Stimulated activated CD8-positive, alpha-beta memory T cell treated with anti-CD3 and anti-CD28 coated beads, Interleukin-7, amount 100 ng/mL, for 1 hour (primary cell): ENCODE measurements around the gene PEA15.
A peak's percentile ranks its signal among the peaks of the same experiment; 100 is the strongest.

Experiments
- DNase-seq, 2 donors: peaks; one replicate each; pipeline ENCODE4 v3.0.0-alpha.2; 2020; ENCODE audit warnings: low read depth in 2 of 2

Gene PEA15

DNA sequence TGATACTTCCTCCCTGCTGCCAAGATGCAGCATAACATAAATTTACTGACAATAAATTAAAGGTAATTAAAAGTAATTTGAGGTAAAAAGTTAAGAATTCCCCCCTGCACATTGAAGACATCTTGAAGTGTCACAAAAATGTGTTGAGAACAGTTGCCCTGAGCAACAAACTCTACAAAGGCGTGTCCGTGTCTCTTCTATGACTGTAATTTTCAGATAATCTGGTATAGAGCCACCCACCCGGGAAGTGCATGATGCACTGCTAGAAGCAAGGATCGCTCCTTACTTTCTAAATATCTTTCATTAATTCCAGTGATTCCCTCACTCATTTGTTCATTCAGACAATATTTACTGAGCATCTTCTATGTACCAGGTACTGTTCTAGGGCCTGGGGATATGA, 25.8 kb upstream of the PEA15 start:
- no peak for DNase-seq

DNA sequence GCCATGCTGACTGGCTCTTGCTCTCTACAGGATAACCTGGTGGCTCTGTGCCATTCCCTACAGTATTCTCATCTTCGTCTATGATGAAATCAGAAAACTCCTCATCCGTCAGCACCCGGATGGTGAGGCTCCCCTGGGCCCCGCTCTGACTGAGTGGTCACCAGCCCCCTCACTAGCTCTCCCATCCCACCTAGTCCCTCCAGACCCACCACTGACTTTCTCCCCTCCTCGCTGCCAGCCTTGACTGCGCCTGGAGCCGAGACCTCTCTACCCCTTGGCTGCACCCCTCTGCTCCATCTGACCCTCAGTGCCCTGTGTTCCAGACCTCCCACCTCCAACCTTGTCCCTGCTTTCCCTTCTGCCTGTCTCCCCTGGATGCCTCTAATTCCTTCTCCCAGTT, 18.9 kb upstream of the PEA15 start:
- DNase-seq, result no peak

DNA sequence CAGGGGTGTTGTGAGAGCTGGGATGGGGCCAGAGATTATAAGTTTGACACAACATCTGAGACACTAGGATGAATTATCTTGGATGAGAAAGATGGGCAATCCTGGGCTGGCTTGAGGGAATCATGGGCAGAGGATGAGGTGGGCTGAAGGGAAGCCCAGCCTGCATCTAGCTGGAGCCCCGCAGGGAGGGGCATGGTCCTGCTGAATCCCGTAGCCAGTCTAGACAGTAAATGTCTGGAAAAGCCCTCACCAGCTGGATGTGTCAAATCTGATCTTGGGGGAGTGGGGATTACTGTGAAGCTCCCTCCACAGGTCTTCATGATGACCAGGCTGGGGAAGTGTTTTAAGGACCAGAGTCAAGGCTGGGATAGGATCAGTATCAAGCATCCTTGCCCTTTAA, 18.5 kb upstream of the PEA15 start:
- no peak for DNase-seq

DNA sequence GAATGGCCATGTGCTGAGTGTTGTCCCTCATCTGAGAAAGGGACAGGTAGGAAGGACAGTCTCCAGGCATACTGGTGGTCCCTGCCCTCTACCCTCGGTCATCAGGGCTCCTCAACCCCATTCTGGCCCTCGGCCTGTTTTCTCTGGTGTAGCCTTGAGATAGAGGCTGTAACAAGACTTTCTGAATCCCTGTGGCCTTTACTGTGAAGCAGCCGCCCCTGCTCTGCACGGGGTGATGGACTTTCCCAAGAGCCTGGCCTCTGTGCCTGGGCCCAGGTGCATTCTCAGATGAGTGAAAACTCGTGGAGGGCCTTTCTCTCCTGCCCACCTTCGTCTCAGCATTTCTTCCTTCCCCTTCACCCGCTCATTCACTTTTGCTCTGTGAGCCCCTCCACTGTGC, 17.8 kb upstream of the PEA15 start:
- DNase-seq, result no peak

DNA sequence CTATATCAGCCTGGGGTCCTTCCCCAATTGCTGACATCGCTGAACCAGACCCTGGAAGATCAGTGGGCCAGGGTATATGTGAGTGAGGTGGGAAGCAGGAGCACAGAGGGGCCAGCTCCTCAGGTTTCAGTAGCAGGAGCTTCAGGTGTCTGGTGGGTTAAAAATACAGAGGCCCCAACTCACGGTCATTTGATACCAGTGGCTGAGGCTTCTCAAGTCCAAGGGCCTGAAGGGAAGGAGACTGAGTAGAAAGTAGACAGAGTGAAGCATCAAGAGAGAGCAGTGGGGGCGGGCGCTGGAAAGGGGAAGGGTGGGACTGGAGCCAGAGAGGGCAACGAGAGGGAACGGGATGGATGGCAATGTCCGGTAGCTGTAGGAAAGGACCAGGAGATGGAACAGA, 16.8 kb upstream of the PEA15 start:
- no peak for DNase-seq

DNA sequence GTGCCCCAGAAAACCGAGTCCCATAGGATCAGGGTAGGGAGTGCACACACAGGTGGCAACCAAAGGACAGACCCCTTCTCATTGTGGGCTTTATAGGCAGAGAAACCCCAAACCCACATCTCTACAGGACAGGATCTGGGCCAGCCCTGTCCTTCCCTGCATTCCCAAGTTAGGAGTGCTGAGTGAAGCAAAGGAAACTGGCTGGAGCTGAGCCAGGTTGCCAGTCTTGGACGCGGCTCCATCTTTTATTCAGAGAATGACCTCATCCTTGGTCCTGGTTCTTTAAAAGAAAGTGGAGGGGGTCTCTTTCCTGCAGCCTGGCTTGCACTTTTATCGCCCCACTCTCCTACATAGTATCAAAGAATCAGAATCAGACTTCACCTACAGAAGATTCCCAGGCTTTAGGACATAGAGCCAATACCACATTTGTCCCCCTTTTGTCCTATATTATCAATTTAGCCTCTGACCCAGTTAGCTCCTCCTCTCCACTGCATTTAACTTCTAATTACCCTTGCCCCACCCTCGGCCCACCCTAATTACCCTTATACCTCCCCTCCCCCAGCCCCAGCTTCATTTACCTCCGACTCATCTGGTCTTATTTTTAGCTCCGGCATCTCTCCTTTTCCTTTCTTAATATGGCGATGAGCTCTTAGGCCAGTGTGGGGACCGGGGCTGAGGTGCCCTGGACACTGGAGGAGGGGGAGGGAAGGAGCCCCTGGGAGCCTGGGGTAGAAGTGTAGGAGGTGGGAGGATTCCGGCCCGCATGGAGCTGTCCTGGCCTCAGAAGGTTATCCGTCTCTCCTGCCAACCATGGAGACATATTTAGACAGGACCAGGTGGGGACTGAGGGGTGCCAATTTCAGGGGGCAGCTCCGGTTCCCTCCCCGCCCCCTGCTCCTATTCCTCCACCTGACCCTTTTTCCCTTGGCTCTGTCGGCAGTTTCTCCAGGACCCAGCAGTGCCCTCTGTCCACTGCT, 15.2 kb upstream of the PEA15 start, which contains the start of gene CASQ1:
TSS of gene CASQ1 (plus strand) at position 927 of the 977 bp plus-strand sequence. CDS start 177 bp downstream, outside the sequence.
- DNase-seq, result no peak

DNA sequence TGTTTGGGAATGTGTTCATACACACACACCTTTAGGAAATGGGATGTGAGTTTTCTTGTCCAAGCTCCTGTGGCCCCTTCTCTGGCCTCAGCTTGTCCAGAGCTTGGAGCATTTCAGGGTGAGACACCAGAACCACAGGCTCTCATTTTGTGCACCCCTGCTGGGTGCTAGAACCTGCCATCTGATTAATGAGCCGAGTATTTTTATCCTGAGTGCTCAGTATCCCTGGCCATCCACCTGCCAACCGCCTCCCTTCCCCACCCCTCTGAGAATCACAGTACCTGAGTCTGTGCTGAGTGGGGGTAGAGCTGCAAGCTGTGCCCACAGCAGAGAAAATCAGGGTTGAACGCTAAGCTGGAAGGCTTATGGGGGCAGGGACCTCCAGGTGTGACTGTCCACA, 13.4 kb upstream of the PEA15 start:
- no peak for DNase-seq

DNA sequence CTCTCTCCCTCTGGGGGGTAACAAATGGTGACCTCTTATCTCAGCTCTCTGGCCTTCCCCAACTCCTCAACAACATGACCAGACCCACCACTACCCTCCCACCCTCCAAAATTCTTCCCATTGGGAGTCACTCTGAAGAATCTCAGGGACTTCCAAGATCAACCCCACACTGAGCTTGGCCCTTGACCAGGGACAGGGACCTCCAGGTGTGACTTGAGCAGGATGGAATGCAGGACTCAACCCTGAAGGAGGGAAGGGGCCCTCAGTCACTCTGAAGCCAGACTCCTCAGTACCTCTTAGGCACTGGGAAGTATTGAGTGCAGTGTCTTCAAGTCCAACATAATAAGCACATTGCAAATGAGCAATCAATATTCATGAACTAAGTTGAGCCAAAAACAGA, 12.9 kb upstream of the PEA15 start:
- no peak for DNase-seq

DNA sequence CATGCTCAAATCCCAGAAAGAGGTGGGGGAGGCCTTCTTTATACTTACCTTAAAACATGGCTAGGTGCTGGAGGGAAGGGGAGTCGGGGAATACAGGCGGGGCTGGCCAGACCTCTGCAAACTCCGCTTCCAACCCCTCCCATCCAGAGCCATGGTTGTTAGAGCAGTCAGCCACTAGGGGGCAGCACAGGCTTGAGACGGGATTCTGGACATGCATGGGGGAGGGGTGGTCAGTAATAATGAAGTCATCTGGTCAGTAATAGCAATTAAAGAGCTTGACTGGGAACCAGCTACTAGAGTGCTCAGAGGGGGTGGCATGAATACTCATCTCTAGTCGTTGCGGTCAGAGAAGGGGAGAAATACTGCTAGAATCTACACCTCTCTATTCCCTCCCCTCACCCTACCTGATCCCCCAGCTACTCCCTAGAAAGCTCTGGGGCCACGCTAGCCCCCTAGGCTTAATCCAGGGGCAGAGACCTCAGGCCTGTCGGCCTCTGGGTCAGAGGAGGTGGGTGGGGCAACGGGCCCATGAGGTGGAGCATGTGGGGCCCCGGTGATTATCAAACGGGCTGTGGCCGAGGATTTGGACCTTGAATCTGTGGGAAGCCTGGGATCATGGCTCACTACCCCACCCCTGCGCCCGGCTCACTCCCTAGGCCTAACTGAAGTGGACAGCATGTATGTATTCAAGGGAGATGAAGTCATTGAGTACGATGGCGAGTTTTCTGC, 11.9 kb upstream of the PEA15 start:
- peak; percentile 51 to 71 for DNase-seq

DNA sequence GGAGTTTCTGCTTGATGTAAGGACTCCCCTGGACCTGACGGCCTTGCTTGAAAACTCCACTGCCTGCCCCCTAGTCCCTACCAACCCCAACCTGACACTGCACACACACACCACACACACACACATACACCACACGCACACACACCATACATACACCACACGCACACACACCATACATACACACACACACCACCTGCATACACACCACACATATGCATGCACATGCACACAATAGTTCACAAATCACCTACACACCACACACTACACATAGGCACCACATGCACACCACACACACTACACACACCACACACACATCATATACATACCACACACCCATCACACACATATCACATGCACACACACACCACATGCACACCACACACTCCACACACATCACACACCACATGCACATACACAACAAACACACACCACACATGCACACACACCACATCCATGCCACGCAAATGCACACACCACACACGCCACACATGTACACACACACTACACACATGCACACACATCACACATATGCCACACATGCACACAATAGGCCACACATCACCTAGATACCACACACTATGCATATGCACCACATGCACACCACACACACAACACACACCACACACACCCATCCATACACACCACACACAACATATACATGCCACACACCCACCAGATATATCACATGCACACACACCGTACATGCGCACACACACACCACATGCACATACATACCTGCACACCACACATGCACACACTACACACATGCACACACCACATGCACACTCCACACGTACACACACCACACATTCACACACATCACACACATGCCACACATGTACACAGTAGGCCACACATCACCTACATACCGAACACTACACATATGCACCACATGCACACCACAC, 11.1 kb upstream of the PEA15 start:
- DNase-seq, result no peak

DNA sequence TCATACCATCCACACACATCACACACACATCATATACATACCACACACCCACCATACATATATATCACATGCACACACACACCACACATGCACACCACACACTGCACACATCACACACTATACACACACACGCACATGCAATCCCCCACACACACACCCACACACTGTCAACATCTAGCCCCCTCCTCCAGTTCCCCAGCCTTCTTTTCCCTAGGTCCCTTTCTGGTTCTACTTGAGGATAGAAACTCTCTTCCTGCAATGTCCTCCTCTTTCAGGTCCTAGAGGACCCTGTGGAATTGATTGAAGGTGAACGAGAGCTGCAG, 10.5 kb upstream of the PEA15 start:
- no peak for DNase-seq

DNA sequence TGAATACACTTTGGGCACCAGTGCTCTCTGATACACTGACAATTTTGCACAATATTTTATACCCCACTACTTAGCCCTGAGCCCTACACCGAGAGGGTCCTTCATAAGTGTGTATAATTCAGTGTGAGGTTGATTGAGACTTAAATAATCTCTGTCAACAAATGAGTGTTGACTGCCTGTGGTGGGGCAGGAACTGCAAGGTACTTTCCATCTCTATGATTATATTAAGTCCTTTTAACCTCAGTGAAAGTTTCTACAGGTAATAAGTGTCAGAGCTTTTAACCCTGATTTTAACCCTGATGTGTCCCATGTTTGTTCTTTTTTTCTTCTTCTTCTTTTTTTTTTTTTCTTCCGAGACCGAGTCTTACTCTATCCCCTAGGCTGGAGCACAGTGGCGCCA, 9.0 kb upstream of the PEA15 start:
- DNase-seq, result no peak

DNA sequence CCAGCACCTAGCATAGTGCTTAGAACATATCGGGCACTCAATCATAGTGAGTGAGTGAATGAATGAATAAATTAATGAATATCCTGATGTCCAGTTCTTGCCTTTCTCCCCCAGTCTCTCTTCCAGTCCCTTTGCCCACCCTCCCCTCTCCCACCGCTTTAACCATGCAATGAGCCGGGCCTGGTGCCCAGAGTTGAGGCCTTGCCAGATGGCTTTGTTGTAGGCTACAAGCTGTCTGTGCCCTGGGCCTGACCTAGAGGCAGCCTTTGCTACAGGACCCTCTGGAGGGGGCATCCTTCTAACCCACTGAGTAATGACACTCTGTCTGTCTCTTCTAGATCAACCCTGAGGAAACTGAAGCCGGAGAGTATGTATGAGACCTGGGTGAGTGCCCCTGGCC, 8.0 kb upstream of the PEA15 start:
- DNase-seq, result no peak

DNA sequence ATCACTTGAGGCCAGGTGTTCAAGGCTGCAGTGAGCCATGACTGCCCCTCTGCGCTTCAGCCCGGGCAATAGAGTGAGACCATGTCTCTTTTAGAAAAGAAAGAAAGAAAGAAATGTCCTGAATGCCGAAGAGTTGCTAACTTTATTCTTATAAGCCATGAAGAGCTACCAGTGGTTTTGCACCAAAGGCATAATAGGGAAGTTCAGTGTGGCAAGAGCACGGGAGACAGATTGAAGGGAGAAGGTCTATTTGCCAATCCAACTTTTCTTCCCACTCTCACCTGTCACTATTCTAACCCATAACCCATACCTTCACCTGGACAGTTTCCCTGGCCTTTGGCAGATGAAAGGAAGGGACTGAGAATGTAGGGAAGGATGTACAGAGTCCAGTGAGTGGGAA, 4.4 kb upstream of the PEA15 start:
- DNase-seq, result no peak

DNA sequence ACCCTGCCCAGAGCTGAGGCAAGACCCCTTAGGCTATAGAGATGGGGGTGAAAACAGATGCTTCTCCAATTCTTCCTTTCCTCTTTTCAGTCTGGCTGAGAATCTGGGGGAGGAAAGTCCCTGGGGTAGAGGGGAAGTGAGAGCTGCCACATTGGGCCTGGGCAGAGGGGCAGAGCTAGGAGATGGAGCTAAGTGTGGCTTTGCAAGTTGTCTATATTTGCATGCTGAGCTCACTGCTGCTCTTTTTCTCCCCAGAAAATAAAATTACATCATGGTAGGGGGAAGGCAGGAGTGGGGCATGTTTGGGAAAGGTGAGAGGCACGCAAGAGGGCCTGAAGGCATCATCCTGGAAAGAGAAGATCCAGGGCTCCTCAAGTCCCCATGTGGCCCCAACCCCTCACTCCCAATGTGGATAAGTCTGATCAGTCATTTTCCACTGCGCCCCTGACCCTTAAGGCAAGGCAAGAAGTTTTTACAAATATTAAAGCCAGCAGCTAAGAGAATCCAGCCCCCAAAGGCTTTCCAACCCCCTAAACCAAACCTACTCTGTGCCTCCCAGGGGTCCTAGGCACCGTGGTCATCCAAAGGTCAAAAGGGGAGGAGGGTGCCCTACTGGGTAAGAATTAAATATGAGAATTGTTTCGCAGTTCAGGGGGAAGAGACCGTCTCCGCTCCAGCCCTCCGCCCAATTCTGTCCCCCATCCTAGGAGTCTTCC, 500 bp upstream of the PEA15 start:
- DNase-seq, result no peak

DNA sequence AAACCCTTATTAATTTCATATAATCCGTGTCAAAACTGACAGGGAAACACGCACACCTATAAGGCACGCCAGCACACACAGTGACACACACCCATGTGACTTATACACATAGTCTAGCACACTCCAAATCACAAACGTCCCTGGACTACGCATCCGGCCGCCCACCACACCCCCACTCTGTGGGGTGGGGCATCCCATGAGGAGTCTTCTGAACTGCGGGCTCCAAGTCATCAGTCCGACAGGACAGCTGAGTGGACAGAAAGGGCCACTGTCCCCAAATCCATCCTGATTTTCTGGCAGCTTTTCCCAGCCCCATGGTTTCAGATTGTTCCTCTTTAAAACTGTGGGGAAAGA, 829 bp downstream of the PEA15 start:
- no peak for DNase-seq

DNA sequence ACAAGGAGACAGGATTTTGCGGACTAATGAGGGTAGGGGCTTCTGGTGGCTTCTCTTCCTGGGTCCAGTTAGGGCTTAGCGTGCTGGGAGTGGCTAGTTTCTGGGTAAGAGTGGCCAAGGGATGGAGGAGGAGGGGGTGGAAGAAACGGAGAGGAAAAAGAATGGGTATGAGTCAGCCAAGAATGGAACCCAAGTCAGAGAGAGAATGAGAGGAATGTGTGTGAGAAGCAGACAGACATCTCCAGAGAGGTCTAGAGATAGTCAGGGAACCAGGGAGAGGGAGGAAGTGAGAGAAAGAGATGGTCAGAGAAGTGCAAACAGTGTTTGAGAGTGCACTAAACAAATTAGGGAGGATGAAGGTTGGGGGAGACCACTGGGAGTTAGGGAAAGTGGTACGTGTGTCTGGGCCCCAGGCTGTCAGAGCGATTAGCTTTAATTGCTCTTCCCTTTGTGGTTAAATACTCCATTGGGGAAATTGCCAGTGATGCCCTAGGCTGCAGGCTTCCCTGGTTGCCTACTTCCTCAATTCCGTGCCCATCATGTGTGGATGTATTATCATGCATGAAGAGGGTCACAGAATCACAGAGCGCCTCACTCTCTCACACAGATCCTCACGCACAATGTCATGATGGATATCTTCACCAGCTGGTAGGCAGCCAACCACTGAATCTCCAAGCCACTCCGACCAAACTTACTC, 1.4 kb downstream of the PEA15 start:
- no peak for DNase-seq

DNA sequence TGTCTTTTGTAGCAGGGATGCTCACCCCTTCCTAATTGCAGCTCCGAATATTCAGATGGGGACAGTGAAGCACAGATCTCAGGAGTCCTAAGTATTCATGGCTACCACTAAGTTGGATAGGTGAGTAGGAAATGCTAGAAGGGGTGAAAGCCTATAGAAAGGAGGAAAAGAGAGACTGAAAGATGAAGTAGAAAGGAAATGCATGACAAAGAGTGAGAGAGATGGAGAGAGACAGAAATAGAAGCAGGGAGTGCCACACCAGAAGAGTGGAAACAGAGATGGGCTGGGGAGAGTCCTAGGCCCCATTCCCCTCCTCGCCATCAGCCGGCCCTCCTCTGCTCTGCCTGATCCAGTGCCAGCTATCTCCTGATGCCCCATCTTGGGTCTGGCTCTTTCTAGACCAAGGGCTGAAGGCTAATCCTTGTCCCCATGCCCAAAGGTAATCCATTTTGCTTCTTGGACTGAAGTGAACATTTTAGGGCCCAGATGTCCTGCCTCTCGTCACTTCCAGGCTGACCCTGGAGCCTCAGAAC, 2.0 kb downstream of the PEA15 start:
- DNase-seq, result no peak

DNA sequence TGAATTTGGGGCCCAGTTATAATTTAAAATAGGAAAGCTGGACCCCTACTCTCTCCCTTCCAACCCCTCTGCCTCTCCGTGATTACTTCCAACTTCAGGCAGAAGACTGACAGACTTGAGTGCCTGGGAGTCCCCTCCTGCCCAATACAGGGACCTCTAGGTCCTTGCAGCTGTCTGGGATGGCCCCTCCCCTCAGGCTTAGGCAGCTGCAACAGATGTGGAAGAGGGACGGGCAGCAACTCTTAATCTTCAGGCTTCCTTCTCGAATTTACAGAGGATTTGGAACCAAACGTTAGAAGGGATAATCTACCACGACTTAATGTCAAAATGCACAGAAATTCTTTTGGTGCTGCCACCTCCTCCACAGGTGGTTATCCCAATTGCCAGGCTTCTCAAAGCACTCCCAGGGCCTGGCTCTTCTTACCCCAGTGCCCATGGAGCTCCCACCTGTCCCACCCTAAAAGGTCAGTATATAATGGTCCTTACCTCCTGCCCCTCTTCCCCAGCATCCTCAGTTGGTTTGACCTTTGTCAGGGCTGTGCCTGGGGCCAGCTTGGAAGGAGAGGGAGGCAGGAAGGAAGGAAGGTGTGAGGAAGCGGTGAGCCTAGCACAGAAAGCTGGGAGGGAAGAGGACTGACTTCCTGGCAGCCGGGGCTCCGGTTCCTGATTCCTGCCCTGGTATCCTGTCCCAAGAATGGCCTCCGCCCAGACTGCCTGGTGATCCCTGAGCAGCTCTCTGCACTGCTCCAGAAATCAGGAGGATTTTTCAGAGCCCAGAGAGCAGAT, 2.8 kb downstream of the PEA15 start:
- DNase-seq, result no peak
